ENCODE results near the gene RNPEPL1. TPM values are rescaled to one million over a fixed set of nuclear protein-coding genes. Genes with fewer than 3 reads are reported as not detected.
A peak's percentile ranks its signal among the peaks of the same experiment; 100 is the strongest.

The RNPEPL1 gene
- polyA plus RNA-seq, 3 donors = 15.4 to 100 (median 36.4) TPM

DNA sequence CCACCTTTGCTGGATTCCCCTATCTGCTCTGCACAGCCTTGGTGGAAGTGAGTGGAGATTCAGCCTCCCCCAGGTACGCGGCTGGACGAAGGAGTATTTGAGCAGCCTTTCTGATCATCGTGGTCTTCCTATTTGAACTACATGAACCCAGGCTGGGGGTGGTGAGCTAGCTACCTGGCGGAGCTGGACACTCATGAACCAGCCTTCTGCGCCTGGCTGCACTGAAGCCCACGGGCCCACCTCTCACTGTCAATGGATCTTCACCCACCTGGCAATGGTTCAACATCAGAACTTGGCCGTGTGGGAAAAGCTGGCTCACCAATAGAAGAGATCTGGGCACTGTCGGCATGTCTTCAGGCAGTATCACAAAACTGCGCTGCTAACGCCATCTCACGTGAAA lies 45.9 kb upstream of the RNPEPL1 start:
- Histone ChIP-seq H3K9me3 (replicated peaks in 1 of 2; ENCODE audit: control insufficient read depth in 1 of 2, insufficient read depth in 1 of 2, low read length in 2 of 2) (peaks cover 52 to 64% of the 10 kb centered on the region in 2 donors), H4K20me1 (ENCODE audit: insufficient read depth, low read length) (peaks cover 4% of the 10 kb centered on the region), H3K4me2 (replicated peaks; ENCODE audit: extremely low read depth, low read length, poor library complexity, severe bottlenecking) (no peak overlapping the region), H3K4me1 (ENCODE audit: control insufficient read depth in 1 of 2, insufficient read depth in 2 of 2, low read length in 2 of 2) (no peaks in the 10 kb centered on the region), H2AFZ (ENCODE audit: insufficient read depth, low read depth, low read length, poor library complexity, severe bottlenecking) (no peak overlapping the region), H3K9ac (ENCODE audit: insufficient read depth, low read length, poor library complexity, severe bottlenecking) (no peak overlapping the region), H3K4me3 (replicated peaks in 1 of 3; ENCODE audit: low read depth in 2 of 3, low read length in 3 of 3) (no peak overlapping the region), H3K36me3 (replicated peaks in 1 of 2; ENCODE audit: control insufficient read depth in 1 of 2, insufficient read depth in 2 of 2, low read length in 2 of 2) (peaks cover 20 to 54% of the 10 kb centered on the region in 2 donors), H3K27me3 (ENCODE audit: control insufficient read depth in 2 of 2, insufficient read depth in 2 of 2, low read length in 2 of 2) (peaks cover 0 to 8% of the 10 kb centered on the region in 2 donors), H3K27ac (ENCODE audit: low read depth in 1 of 2, low read length in 2 of 2) (no peak overlapping the region), H3K79me2 (ENCODE audit: insufficient read depth, low read length) (no peaks in the 10 kb centered on the region)
- Mint-ChIP-seq H3K27me3 (ENCODE audit: low read depth in 3 of 3) (peaks cover 14 to 32% (median 16%) of the 10 kb centered on the region in 3 donors), H3K36me3 (peaks cover 63 to 74% of the 10 kb centered on the region in 2 donors), H3K4me3 (no peak overlapping the region), H3K27ac (no peak overlapping the region), H3K9me3 (peaks cover 44 to 65% (median 62%) of the 10 kb centered on the region in 7 donors), H3K4me1 (peaks cover 6% of the 10 kb centered on the region)
- TF ChIP-seq, protein P1, sequence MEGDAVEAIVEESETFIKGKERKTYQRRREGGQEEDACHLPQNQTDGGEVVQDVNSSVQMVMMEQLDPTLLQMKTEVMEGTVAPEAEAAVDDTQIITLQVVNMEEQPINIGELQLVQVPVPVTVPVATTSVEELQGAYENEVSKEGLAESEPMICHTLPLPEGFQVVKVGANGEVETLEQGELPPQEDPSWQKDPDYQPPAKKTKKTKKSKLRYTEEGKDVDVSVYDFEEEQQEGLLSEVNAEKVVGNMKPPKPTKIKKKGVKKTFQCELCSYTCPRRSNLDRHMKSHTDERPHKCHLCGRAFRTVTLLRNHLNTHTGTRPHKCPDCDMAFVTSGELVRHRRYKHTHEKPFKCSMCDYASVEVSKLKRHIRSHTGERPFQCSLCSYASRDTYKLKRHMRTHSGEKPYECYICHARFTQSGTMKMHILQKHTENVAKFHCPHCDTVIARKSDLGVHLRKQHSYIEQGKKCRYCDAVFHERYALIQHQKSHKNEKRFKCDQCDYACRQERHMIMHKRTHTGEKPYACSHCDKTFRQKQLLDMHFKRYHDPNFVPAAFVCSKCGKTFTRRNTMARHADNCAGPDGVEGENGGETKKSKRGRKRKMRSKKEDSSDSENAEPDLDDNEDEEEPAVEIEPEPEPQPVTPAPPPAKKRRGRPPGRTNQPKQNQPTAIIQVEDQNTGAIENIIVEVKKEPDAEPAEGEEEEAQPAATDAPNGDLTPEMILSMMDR (IDR thresholded peaks at IDR 0.05) = no peak
- intact Hi-C loops (cut with micrococcal nuclease) = no loop called here
- no peak for DNase-seq
- WGBS (ENCODE audit: insufficient coverage) = 100% methylated on average over 5 of the region's 12 CpGs

GRCh38 chr2:240523451-240524281 lies 44.6 kb upstream of the RNPEPL1 start:
- no peak overlapping the region for H2AFZ ChIP-seq (ENCODE audit: insufficient read depth, low read depth, low read length, poor library complexity, severe bottlenecking)
- TF ChIP-seq, protein P1 (IDR thresholded peaks at IDR 0.05) = no peak
- no peak overlapping the region for H3K4me2 ChIP-seq (replicated peaks; ENCODE audit: extremely low read depth, low read length, poor library complexity, severe bottlenecking)
- H3K79me2 ChIP-seq (ENCODE audit: insufficient read depth, low read length) = no peaks in the 10 kb centered on the region
- DNase-seq = no peak
- H4K20me1 ChIP-seq (ENCODE audit: insufficient read depth, low read length) = peaks cover 4% of the 10 kb centered on the region
- no peak overlapping the region for H3K4me3 Mint-ChIP-seq
- H3K4me1 ChIP-seq (ENCODE audit: control insufficient read depth in 1 of 2, insufficient read depth in 2 of 2, low read length in 2 of 2) = no peaks in the 10 kb centered on the region
- intact Hi-C loops (cut with micrococcal nuclease) = no loop called here
- H3K9me3 Mint-ChIP-seq = peaks cover 52 to 71% (median 68%) of the 10 kb centered on the region in 7 donors
- H3K4me3 ChIP-seq (replicated peaks in 1 of 3; ENCODE audit: low read depth in 2 of 3, low read length in 3 of 3) = no peak overlapping the region
- peaks cover 6% of the 10 kb centered on the region for H3K4me1 Mint-ChIP-seq
- peaks cover 14 to 32% (median 16%) of the 10 kb centered on the region in 3 donors for H3K27me3 Mint-ChIP-seq (ENCODE audit: low read depth in 3 of 3)
- H3K9me3 ChIP-seq (replicated peaks in 1 of 2; ENCODE audit: control insufficient read depth in 1 of 2, insufficient read depth in 1 of 2, low read length in 2 of 2) = peaks cover 57 to 68% of the 10 kb centered on the region in 2 donors
- H3K27ac ChIP-seq (ENCODE audit: low read depth in 1 of 2, low read length in 2 of 2) = no peak overlapping the region
- H3K27me3 ChIP-seq (ENCODE audit: control insufficient read depth in 2 of 2, insufficient read depth in 2 of 2, low read length in 2 of 2) = peaks cover 0 to 8% of the 10 kb centered on the region in 2 donors
- H3K27ac Mint-ChIP-seq = peak overlapping the region in 1 of 7 donors; percentile 45
- 98% methylated on average over 26 of the region's 32 CpGs for WGBS (ENCODE audit: insufficient coverage)
- H3K36me3 ChIP-seq (replicated peaks in 1 of 2; ENCODE audit: control insufficient read depth in 1 of 2, insufficient read depth in 2 of 2, low read length in 2 of 2) = peaks cover 20 to 59% of the 10 kb centered on the region in 2 donors
- peaks cover 66 to 77% of the 10 kb centered on the region in 2 donors for H3K36me3 Mint-ChIP-seq
- no peak overlapping the region for H3K9ac ChIP-seq (ENCODE audit: insufficient read depth, low read length, poor library complexity, severe bottlenecking)

All from CD14-positive monocyte (primary cell).